Measurements from ENCODE around the gene KLHL7.

The KLHL7 gene

DNA sequence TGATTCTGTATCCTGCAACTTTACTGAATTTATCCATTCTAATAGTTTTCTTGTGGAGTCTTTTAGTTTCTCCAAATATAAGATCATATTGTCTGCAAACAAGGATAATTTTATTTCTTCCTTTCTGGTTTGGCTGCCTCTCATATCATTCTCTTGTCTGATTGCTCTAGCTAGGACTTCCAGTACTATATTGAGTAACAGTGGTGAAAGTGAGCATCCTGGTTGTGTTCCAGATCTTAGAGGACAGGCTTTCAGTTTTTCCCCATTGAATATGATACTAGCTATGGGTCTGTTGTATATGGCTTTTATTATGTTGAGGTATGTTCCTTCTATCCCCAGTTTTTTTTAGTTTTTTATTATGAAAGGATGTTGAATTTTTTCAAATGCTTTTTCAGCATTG lies 28.2 kb downstream of the KLHL7 start:
- peaks cover 2% of the 10 kb centered on the region for H3K79me1 ChIP-seq (replicated peaks; ENCODE audit: low read length, poor library complexity, severe bottlenecking)
- no peak overlapping the region for H4K8ac ChIP-seq (ENCODE audit: low read length)
- H3K18ac ChIP-seq (ENCODE audit: low read depth in 1 of 2, low read length in 2 of 2) = no peak overlapping the region
- no peak overlapping the region for H2BK5ac ChIP-seq (ENCODE audit: low read depth, low read length, poor library complexity, severe bottlenecking)
- H3K9ac ChIP-seq (ENCODE audit: low read length) = no peak overlapping the region
- H3K4me3 ChIP-seq (ENCODE audit: insufficient read depth in 1 of 2, low read depth in 1 of 2, low read length in 2 of 2) = no peak overlapping the region
- H2BK12ac ChIP-seq (ENCODE audit: low read length in 2 of 2) = no peak overlapping the region
- H3K27ac ChIP-seq (ENCODE audit: low read length, poor library complexity, severe bottlenecking) = no peak overlapping the region
- H3K9me3 ChIP-seq (ENCODE audit: control insufficient read depth, low read length) = no peaks in the 10 kb centered on the region
- no peak overlapping the region for H3K4ac ChIP-seq (ENCODE audit: low read depth in 1 of 2, low read length in 2 of 2)
- H3K4me1 ChIP-seq (ENCODE audit: control insufficient read depth, insufficient read depth, low read depth, low read length) = peaks cover 1% of the 10 kb centered on the region
- H2AFZ ChIP-seq (ENCODE audit: low read depth, low read length) = no peak overlapping the region
- no peak overlapping the region for H2AK5ac ChIP-seq (ENCODE audit: low read length, severe bottlenecking)
- no peak overlapping the region for H3K14ac ChIP-seq (ENCODE audit: low read length in 2 of 2)
- peaks cover 4 to 18% of the 10 kb centered on the region in 2 experiments for H3K36me3 ChIP-seq (ENCODE audit: control insufficient read depth in 1 of 2, insufficient read depth in 2 of 2, low read depth in 1 of 2, low read length in 2 of 2)
- DNase-seq = no peak
- H4K91ac ChIP-seq (ENCODE audit: low read length) = no peak overlapping the region
- H3K27me3 ChIP-seq (ENCODE audit: control insufficient read depth in 1 of 2, insufficient read depth in 1 of 2, low read length in 2 of 2) = no peaks in the 10 kb centered on the region
- no peak overlapping the region for H3K23ac ChIP-seq (ENCODE audit: low read length in 2 of 2)
- H3K4me2 ChIP-seq (ENCODE audit: low read length, poor library complexity, severe bottlenecking) = no peak overlapping the region
- H2BK120ac ChIP-seq (ENCODE audit: low read depth, low read length) = no peak overlapping the region
- no peak overlapping the region for H2BK15ac ChIP-seq (ENCODE audit: low read depth, poor library complexity, severe bottlenecking)

DNA sequence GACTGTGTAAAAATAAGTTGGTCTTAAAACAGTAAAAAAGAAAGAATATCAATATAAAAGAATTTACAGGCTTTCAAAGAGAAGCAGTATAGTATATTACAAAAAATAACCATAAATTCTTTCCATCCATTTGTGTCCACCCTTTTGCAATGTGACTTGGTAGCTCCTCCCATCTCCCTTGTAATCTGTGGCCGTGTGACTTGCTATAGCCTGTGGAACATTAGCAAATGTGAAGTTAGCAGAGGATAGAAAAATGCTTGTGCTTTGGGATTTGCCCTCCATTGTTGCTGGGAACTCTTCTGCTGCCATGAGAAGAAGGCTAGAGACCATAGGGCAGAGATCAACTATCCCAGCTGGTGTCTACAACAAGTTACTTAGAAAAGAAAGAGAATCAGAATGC lies 30.2 kb downstream of the KLHL7 start:
- 67% methylated on average over 1 of the region's 1 CpG for WGBS
- no peak overlapping the region for H3K18ac ChIP-seq (ENCODE audit: low read depth in 1 of 2, low read length in 2 of 2)
- H3K27ac ChIP-seq (ENCODE audit: low read length, poor library complexity, severe bottlenecking) = no peak overlapping the region
- H3K4me1 ChIP-seq (ENCODE audit: control insufficient read depth, insufficient read depth, low read depth, low read length) = no peaks in the 10 kb centered on the region
- peak; percentile 7 for DNase-seq
- H4K8ac ChIP-seq (ENCODE audit: low read length) = no peak overlapping the region
- no peak overlapping the region for H2AFZ ChIP-seq (ENCODE audit: low read depth, low read length)
- H3K23ac ChIP-seq (ENCODE audit: low read length in 2 of 2) = no peak overlapping the region
- no peak overlapping the region for H3K4me3 ChIP-seq (ENCODE audit: insufficient read depth in 1 of 2, low read depth in 1 of 2, low read length in 2 of 2)
- no peak overlapping the region for H4K91ac ChIP-seq (ENCODE audit: low read length)
- no peaks in the 10 kb centered on the region for H3K79me1 ChIP-seq (replicated peaks; ENCODE audit: low read length, poor library complexity, severe bottlenecking)
- no peak overlapping the region for H3K4ac ChIP-seq (ENCODE audit: low read depth in 1 of 2, low read length in 2 of 2)
- H3K9ac ChIP-seq (ENCODE audit: low read length) = no peak overlapping the region
- no peak overlapping the region for H2AK5ac ChIP-seq (ENCODE audit: low read length, severe bottlenecking)
- H2BK15ac ChIP-seq (ENCODE audit: low read depth, poor library complexity, severe bottlenecking) = no peak overlapping the region
- H3K36me3 ChIP-seq (ENCODE audit: control insufficient read depth in 1 of 2, insufficient read depth in 2 of 2, low read depth in 1 of 2, low read length in 2 of 2) = peaks cover 0 to 9% of the 10 kb centered on the region in 2 experiments
- no peak overlapping the region for H2BK120ac ChIP-seq (ENCODE audit: low read depth, low read length)
- no peak overlapping the region for H2BK12ac ChIP-seq (ENCODE audit: low read length in 2 of 2)
- H3K9me3 ChIP-seq (ENCODE audit: control insufficient read depth, low read length) = no peaks in the 10 kb centered on the region
- H3K4me2 ChIP-seq (ENCODE audit: low read length, poor library complexity, severe bottlenecking) = no peak overlapping the region
- no peak overlapping the region for H3K14ac ChIP-seq (ENCODE audit: low read length in 2 of 2)
- H2BK5ac ChIP-seq (ENCODE audit: low read depth, low read length, poor library complexity, severe bottlenecking) = no peak overlapping the region
- H3K27me3 ChIP-seq (ENCODE audit: control insufficient read depth in 1 of 2, insufficient read depth in 1 of 2, low read length in 2 of 2) = no peaks in the 10 kb centered on the region

DNA sequence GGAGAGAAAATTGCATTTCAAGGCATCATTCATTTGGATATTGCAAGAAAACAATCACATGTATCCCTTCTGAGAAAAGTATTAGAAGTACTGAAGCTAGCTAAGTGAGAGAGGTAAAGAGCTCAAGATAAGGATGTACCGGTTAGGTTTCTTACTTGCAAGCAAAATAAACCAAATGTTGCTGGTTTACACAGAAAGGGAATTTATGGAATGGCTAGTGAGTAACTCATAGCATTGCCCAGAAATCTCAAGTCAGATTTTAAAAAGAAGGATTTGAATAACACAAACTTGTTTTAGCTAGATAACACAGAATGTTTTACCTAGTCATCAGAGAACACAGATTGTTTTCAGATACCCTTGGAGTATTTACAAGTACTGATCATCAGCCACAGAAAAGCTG lies 30.6 kb downstream of the KLHL7 start:
- no peak for DNase-seq
- no peak overlapping the region for H4K8ac ChIP-seq (ENCODE audit: low read length)
- H3K9me3 ChIP-seq (ENCODE audit: control insufficient read depth, low read length) = no peaks in the 10 kb centered on the region
- no peak overlapping the region for H2AFZ ChIP-seq (ENCODE audit: low read depth, low read length)
- no peaks in the 10 kb centered on the region for H3K27me3 ChIP-seq (ENCODE audit: control insufficient read depth in 1 of 2, insufficient read depth in 1 of 2, low read length in 2 of 2)
- no peak overlapping the region for H2BK12ac ChIP-seq (ENCODE audit: low read length in 2 of 2)
- H4K91ac ChIP-seq (ENCODE audit: low read length) = no peak overlapping the region
- H3K79me1 ChIP-seq (replicated peaks; ENCODE audit: low read length, poor library complexity, severe bottlenecking) = no peaks in the 10 kb centered on the region
- H3K4ac ChIP-seq (ENCODE audit: low read depth in 1 of 2, low read length in 2 of 2) = no peak overlapping the region
- H3K4me3 ChIP-seq (ENCODE audit: insufficient read depth in 1 of 2, low read depth in 1 of 2, low read length in 2 of 2) = no peak overlapping the region
- peaks cover 2 to 10% of the 10 kb centered on the region in 2 experiments for H3K36me3 ChIP-seq (ENCODE audit: control insufficient read depth in 1 of 2, insufficient read depth in 2 of 2, low read depth in 1 of 2, low read length in 2 of 2)
- H2BK120ac ChIP-seq (ENCODE audit: low read depth, low read length) = no peak overlapping the region
- H2AK5ac ChIP-seq (ENCODE audit: low read length, severe bottlenecking) = no peak overlapping the region
- no peak overlapping the region for H3K23ac ChIP-seq (ENCODE audit: low read length in 2 of 2)
- no peak overlapping the region for H3K14ac ChIP-seq (ENCODE audit: low read length in 2 of 2)
- H3K4me2 ChIP-seq (ENCODE audit: low read length, poor library complexity, severe bottlenecking) = no peak overlapping the region
- no peak overlapping the region for H3K27ac ChIP-seq (ENCODE audit: low read length, poor library complexity, severe bottlenecking)
- no peak overlapping the region for H3K9ac ChIP-seq (ENCODE audit: low read length)
- no peak overlapping the region for H3K18ac ChIP-seq (ENCODE audit: low read depth in 1 of 2, low read length in 2 of 2)
- H2BK5ac ChIP-seq (ENCODE audit: low read depth, low read length, poor library complexity, severe bottlenecking) = no peak overlapping the region
- H3K4me1 ChIP-seq (ENCODE audit: control insufficient read depth, insufficient read depth, low read depth, low read length) = no peaks in the 10 kb centered on the region
- H2BK15ac ChIP-seq (ENCODE audit: low read depth, poor library complexity, severe bottlenecking) = no peak overlapping the region
- WGBS = 89% methylated on average over 1 of the region's 1 CpG

DNA sequence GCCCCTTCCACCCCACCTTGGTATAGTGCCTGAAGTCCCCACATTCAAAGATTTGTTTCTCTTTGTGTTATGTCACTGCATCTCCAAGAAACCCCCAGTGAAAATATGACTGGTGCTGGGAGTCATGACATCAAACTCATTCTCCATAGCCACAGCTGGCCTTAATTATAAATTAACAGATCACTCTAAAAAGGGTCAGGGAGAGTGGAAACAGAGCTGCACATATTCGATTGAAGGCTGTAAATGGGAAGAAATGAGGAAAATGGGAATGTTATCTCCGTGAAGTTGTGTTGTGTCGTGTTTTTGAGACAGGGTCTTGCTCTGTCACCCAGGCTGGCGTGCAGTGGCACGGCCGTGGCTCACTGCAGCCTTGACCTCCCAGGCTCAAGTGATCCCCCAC lies 52.1 kb downstream of the KLHL7 start:
- Histone ChIP-seq H3K27me3 (ENCODE audit: control insufficient read depth in 1 of 2, insufficient read depth in 1 of 2, low read length in 2 of 2) (no peaks in the 10 kb centered on the region), H2BK12ac (ENCODE audit: low read length in 2 of 2) (no peak overlapping the region), H3K36me3 (ENCODE audit: control insufficient read depth in 1 of 2, insufficient read depth in 2 of 2, low read depth in 1 of 2, low read length in 2 of 2) (peaks cover 7 to 59% of the 10 kb centered on the region in 2 experiments), H2AK5ac (ENCODE audit: low read length, severe bottlenecking) (no peak overlapping the region), H3K18ac (ENCODE audit: low read depth in 1 of 2, low read length in 2 of 2) (no peak overlapping the region), H2AFZ (ENCODE audit: low read depth, low read length) (no peak overlapping the region), H3K4me1 (ENCODE audit: control insufficient read depth, insufficient read depth, low read depth, low read length) (no peaks in the 10 kb centered on the region), H3K4me2 (ENCODE audit: low read length, poor library complexity, severe bottlenecking) (no peak overlapping the region), H2BK15ac (ENCODE audit: low read depth, poor library complexity, severe bottlenecking) (no peak overlapping the region), H3K79me1 (replicated peaks; ENCODE audit: low read length, poor library complexity, severe bottlenecking) (no peaks in the 10 kb centered on the region), H3K27ac (ENCODE audit: low read length, poor library complexity, severe bottlenecking) (no peak overlapping the region), H4K8ac (ENCODE audit: low read length) (no peak overlapping the region), H4K91ac (ENCODE audit: low read length) (no peak overlapping the region), H3K4ac (ENCODE audit: low read depth in 1 of 2, low read length in 2 of 2) (no peak overlapping the region), H3K14ac (ENCODE audit: low read length in 2 of 2) (no peak overlapping the region), H3K4me3 (ENCODE audit: insufficient read depth in 1 of 2, low read depth in 1 of 2, low read length in 2 of 2) (no peak overlapping the region), H2BK5ac (ENCODE audit: low read depth, low read length, poor library complexity, severe bottlenecking) (no peak overlapping the region), H3K23ac (ENCODE audit: low read length in 2 of 2) (no peak overlapping the region), H3K9ac (ENCODE audit: low read length) (no peak overlapping the region), H2BK120ac (ENCODE audit: low read depth, low read length) (no peak overlapping the region), H3K9me3 (ENCODE audit: control insufficient read depth, low read length) (no peaks in the 10 kb centered on the region)
- DNase-seq = no peak
- 78% methylated on average over 6 of the region's 6 CpGs for WGBS

Data from mesenchymal stem cell (in vitro differentiated cells and primary cell).